Nephron progenitor cell (in vitro differentiated cells): Measurements from ENCODE around the gene TMIGD2.
"Not testable (repeated sequence)": the region's sequence is repeated elsewhere in the genome, so short reads cannot be mapped to it uniquely, and the experiment has no call there.

Source experiments
- DNase-seq: peaks from one replicate; pipeline ENCODE4 v3.0.0; 2021
- H3K27ac Mint-ChIP-seq: 2 replicates; pipeline ENCODE4 v1.8.0; 2021; ENCODE audit warnings: mild to moderate bottlenecking, moderate library complexity, mixed read lengths
- H3K27me3 Mint-ChIP-seq: 2 replicates; pipeline ENCODE4 v1.8.0; 2021; ENCODE audit warnings: mild to moderate bottlenecking, low read depth, mixed read lengths; ENCODE audit not compliant: poor library complexity
- H3K36me3 Mint-ChIP-seq: 2 replicates; pipeline ENCODE4 v1.8.0; 2021; ENCODE audit warnings: low read depth, mixed read lengths
- H3K4me1 Mint-ChIP-seq: 2 replicates; pipeline ENCODE4 v1.8.0; 2021; ENCODE audit warnings: mixed read lengths
- H3K4me3 Mint-ChIP-seq: 2 replicates; pipeline ENCODE4 v1.8.0; 2021; ENCODE audit warnings: mild to moderate bottlenecking, moderate library complexity, mixed read lengths
- H3K9me3 Mint-ChIP-seq: 2 replicates; pipeline ENCODE4 v1.8.0; 2021; ENCODE audit warnings: mild to moderate bottlenecking, moderate library complexity, mixed read lengths
- TF ChIP-seq, protein P1 (sequence below): fragments of 200-600 bp; sonication (generic); IDR thresholded peaks from 2 replicates; pipeline ENCODE4 v1.5.0; 2021; ENCODE audit warnings: antibody characterized with exemption

The TMIGD2 gene

DNA sequence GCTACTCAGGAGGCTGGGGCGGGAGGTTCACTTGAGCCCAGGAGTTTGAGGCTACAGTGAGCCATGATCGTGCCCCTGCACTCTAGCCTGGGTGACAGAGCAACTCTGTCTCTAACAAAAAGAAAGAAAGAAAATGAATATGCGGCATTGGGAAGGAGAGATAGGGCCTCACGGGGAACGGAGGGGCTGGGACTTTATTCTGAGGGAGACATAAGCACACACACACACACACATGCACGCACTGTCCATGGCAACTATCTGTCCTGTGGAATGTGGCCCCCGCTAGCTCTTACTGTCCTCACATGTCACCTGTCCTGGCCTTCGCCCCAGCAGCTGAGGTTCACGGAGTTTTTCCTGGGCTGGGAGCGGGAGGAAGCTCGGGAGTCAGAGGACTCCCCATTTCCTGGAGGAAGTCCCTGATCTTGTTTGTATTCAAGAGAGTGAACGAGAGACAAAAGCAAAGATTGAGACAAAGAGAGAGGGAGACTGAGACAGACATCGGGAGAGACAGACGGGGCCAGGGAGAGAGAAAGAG, 35.8 kb upstream of the TMIGD2 start:
- Mint-ChIP-seq H3K4me1 (peaks cover 41% of the 10 kb centered on the region), H3K4me3 (peak overlapping the region; percentile 76), H3K36me3 (peaks cover 22% of the 10 kb centered on the region), H3K27ac (peak overlapping the region; percentile 70), H3K9me3 (no peaks in the 10 kb centered on the region), H3K27me3 (peaks cover 14% of the 10 kb centered on the region)
- no peak for DNase-seq
- TF ChIP-seq, protein P1, sequence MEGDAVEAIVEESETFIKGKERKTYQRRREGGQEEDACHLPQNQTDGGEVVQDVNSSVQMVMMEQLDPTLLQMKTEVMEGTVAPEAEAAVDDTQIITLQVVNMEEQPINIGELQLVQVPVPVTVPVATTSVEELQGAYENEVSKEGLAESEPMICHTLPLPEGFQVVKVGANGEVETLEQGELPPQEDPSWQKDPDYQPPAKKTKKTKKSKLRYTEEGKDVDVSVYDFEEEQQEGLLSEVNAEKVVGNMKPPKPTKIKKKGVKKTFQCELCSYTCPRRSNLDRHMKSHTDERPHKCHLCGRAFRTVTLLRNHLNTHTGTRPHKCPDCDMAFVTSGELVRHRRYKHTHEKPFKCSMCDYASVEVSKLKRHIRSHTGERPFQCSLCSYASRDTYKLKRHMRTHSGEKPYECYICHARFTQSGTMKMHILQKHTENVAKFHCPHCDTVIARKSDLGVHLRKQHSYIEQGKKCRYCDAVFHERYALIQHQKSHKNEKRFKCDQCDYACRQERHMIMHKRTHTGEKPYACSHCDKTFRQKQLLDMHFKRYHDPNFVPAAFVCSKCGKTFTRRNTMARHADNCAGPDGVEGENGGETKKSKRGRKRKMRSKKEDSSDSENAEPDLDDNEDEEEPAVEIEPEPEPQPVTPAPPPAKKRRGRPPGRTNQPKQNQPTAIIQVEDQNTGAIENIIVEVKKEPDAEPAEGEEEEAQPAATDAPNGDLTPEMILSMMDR: no peak

DNA sequence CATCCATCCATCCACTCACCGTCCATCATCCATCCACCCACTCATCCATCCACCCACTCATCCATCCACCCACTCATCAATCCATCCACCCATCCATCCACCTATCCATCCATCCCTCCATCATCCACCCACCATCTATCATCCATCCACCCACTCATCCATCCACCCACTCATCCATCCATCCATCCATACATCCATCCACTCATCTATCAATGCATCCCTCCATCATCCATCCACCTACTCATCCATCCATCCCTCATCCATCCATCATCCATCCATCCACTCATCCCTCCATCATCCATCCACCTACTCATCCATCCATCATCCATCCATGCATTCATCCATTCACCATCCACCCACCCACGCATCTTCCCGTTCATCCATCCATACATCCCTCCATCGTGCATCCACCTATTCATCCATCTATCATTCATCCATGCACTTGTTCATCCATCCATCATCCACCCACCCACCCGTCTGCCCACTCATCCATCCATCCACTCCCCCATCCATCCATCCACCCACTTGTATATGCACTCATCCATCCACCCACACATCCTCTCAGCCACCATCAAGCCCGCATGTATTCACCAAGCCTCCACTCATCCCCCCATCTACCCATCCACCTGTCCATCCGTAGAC, 32.9 kb upstream of the TMIGD2 start:
- Mint-ChIP-seq H3K9me3 (no peaks in the 10 kb centered on the region), H3K36me3 (peaks cover 22% of the 10 kb centered on the region), H3K4me1 (peaks cover 20% of the 10 kb centered on the region), H3K27ac (no peak overlapping the region), H3K4me3 (no peak overlapping the region), H3K27me3 (peaks cover 14% of the 10 kb centered on the region)
- no peak for DNase-seq
- TF ChIP-seq, protein P1: no peak

DNA sequence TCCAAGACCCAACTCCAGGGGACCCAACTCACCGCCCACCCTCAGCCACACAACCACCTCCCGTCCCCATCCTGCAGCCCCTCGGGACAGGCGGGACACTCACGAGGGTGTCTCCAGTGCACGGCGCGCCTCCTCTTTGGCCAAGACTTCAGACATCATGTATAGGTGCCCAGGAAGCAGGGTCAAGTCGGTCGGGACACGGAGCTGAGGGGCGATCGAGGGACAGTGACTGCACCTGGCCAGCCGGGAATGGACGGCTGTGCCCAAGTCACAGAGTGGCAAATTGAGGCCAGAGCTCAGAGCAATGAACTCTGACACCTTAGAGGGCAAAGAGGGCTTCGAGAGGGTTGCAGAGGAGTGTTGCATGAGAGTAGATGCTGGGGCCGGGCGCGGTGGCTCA, 27.7 kb upstream of the TMIGD2 start:
- no peak for DNase-seq
- Mint-ChIP-seq H3K4me1 (peaks cover 19% of the 10 kb centered on the region), H3K36me3 (peaks cover 16% of the 10 kb centered on the region), H3K27me3 (peaks cover 26% of the 10 kb centered on the region), H3K27ac (no peak overlapping the region), H3K4me3 (no peak overlapping the region), H3K9me3 (no peaks in the 10 kb centered on the region)
- TF ChIP-seq, protein P1: no peak

DNA sequence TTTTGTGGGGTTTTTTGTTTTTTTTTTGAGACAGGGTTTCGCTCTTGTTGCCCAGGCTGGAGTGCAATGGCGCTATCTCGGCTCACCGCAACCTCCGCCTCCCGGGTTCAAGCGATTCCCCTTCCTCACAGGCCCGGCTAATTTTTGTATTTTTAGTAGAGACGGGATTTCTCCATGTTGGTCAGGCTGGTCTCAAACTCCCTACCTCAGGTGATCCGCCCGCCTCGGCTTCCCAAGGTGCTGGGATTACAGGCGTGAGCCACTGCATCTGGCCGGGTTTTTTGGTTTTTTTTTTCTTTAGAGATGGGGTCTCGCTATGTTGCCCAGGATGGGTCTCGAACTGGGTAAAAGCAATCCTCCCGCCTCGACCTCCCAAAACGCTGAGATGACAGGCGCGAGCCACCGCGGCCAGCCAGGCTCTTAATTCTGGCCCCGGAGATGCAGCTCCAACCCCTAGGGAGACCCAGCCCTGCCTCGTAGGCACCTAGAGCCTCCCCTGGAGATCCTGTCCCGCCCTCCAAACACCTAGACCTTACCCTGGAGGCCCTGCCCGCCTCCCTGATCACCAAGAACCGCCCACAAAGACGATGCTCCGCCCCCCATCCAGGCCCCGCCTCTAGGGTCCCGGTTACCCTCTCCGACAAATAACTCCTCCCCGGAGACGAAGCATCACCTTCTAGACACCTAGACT, 26.9 kb upstream of the TMIGD2 start:
- DNase-seq: peak; percentile 46
- Mint-ChIP-seq H3K4me1 (peaks cover 19% of the 10 kb centered on the region), H3K27me3 (peaks cover 32% of the 10 kb centered on the region), H3K4me3 (peak overlapping the region; percentile 78)
- H3K27ac Mint-ChIP-seq, H3K36me3 Mint-ChIP-seq, H3K9me3 Mint-ChIP-seq: not testable (repeated sequence)

DNA sequence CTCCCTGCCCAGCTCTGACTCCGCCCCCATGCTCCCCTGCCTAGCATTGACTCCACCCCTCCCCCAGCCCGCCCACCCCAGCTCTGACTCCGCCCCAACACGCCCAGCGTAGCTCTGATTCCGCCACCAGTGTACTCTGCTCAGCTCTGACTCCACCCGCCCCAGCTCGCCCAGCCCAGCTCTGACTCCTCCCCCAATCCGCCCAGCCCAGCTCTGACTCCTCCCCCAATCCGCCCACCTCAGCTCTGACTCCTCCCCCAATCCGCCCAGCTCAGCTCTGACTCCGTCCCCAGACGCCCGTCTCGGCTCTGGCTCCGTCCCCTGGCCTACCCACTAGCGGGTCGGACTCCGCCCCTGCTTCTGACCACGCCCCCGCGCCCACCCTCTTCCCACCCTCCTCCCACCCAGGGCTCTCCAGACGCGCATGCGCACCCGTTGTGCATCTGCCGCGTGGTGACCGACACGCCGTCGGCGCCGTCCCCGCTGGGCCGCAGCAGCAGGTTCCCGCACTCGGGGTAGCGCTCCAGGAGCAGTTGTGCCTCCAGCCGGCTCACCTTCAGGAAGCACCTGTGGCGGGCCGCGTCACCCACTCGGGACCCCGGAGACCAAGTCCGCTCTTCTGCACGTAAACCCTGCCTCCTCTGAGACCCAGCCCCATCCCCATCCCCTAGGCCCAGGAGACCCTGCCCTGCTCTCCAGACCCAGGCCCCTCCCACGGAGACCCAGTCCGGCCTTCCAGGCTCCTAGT, 26.2 kb upstream of the TMIGD2 start:
- Mint-ChIP-seq H3K36me3 (peaks cover 4% of the 10 kb centered on the region), H3K27ac (no peak overlapping the region), H3K4me3 (peak overlapping the region; percentile 78), H3K27me3 (peaks cover 32% of the 10 kb centered on the region), H3K4me1 (peaks cover 19% of the 10 kb centered on the region), H3K9me3 (no peaks in the 10 kb centered on the region)
- TF ChIP-seq, protein P1: no peak
- peak; percentile 100 for DNase-seq

DNA sequence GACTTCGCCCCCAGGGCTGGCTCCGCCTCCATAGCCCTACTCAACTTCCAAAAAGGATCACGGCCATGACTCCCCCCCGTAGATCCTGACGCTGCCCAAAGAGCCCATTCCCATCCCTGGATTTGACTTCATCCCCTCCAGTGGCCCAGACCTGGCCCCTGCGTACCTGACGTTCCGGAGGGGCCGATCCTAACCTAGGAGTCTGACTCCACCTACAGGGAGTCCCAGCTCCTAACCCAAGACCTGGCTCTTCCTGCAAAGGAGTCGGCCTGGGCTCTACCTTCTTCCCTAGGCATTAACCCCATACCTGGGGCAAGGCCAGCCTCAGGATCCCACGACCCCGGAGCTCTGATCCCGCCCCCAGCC, 25.7 kb upstream of the TMIGD2 start:
- H3K27me3 Mint-ChIP-seq: peaks cover 32% of the 10 kb centered on the region
- TF ChIP-seq, protein P1: no peak
- DNase-seq: no peak
- peak overlapping the region; percentile 86 for H3K27ac Mint-ChIP-seq
- H3K9me3 Mint-ChIP-seq: no peaks in the 10 kb centered on the region
- peak overlapping the region; percentile 78 for H3K4me3 Mint-ChIP-seq
- peaks cover 19% of the 10 kb centered on the region for H3K4me1 Mint-ChIP-seq
- peaks cover 4% of the 10 kb centered on the region for H3K36me3 Mint-ChIP-seq
